Esophagus mucosa (tissue), 1 donor: ENCODE data around the gene TANGO6. TPM values are rescaled to one million over a fixed set of nuclear protein-coding genes. Genes with fewer than 3 reads are reported as not detected.
"Not testable (repeated sequence)": the region's sequence is repeated elsewhere in the genome, so short reads cannot be mapped to it uniquely, and the experiment has no call there.

Experiments
- ATAC-seq: fragments of 200-7000 bp; cut with Tn5 transposase; one replicate; pipeline ENCODE4 v1.9.1; 2020
- total RNA-seq: library from RNA; stranded (reverse); gene quantifications from one replicate; pipeline ENCODE4 v1.2.4, GENCODE V29; 2023
- donor health status: DM: yes; HTN: yes; CAD: no.

Gene TANGO6
- total RNA-seq, 1 donor from 2014 or later, result 12.8 TPM

DNA sequence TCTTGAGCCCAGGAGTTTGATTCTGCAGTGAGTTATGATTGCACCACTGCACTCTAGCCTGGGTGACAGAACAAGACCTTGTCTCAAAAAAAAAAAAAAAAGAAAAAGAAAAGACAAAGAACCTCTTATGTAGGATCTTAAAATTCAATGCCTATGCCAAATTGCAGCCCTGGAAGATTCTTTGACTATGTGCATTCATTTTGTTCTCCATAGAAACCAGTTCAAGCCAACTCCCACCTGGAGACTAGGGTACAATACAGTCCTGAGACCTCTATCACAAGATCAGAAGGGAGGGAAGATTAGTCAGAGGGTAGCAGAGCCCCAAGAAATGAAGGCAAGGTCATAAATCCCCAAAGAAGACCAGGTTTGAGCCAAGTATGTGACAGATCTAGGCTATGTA is 171.5 kb downstream of the TANGO6 start:
- ATAC-seq, result no peak

GRCh38 chr16:69017036-69017783 is 173.9 kb downstream of the TANGO6 start:
- ATAC-seq, result peak; percentile 57

GRCh38 chr16:69019811-69020210 is 176.5 kb downstream of the TANGO6 start:
- no peak for ATAC-seq

DNA sequence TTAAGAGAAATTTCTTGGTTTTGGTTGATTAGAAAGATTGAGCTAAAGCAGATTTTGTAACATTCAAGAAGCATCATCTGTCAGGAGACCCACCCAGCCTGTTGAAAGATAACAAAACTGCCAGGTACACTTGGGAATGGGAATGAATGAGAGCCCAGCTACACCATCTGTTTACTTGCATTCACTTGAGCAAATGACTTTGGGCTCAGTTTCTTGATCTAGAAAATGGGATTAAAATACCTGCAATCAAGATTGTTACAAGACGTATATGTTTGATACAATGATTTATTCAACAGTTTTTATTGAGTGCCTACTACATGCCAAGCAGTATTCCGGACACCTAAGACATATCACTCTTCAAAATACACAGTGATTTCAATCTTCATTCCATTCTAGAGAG is 185.8 kb downstream of the TANGO6 start:
- no peak for ATAC-seq

GRCh38 chr16:69031877-69032301 is 188.6 kb downstream of the TANGO6 start:
- peak; percentile 68 for ATAC-seq

DNA sequence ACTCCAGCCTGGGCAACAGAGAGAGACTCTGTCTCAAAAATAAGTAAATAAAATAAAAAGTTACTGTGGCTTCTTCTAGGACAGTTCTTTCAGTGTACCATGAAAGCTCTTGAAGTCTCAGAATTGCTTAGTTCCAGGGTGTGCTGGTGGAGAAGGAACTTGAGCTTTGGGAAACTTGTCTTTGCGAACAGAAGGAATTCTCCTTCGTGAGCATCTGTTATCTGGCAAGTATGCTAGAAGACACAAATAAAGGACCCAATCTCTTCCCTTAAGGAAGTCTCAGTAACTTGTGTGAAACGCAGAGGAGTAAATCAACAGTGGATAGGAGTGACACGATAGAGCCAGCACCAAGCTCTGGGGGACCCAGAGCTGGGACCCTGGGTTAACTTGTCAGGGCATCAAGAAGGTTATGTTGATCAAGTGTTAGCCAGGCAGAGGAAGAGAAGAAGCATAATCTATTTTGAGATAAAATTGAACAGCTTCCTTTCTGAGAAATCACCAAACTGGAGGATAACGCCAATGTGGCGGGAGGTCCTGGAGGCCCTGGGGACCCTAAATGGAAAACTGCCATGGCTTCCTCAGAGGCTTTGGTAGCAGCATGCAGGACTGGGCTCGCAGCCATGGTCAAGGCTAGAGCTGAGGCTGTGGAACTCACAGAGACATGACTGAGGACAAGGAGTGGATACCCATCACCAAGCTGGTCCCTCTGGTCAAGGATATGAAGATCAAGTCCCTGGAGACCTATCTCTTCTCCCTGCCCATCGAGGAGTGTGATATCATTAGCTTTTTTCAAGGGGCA is 190.0 kb downstream of the TANGO6 start:
- ATAC-seq, result no peak

- ATAC-seq, result no peak
Observed at GRCh38 chr16:69035375-69035774, 192.0 kb downstream of the TANGO6 start.

DNA sequence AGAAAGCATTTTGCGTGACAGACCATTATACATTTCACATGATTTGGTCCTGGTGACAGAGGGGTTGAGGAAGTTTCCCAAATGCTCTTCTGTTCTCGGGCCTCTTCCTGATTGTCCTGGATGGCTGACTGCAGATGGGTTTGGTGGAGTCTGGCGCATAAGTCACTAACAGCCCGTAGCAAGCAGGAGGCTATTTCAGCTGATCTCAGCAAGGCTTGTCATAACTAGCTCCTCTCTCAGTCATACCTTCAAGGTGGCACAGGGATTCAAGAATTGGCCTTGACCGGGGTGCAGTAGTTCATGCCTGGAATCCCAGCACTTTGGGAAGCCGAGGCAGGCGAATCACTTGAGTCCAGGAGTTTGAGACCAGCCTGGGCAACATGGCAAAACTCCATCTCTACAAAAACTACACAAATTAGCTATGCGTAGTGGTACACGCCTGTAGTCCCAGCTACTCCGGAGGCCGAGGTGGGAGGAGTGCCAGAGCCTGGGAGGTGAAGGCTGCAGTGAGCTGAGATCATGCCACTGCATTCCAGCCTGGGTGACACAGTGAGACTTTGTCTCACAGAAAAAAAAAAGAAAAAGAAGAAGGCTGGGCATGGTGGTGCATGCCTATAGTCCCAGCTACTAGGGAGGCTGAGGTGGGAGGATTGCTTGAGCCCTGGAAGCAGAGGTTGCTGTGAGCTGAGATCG is 193.2 kb downstream of the TANGO6 start:
- peak; percentile 63 for ATAC-seq

- peak; percentile 26 for ATAC-seq
Observed at GRCh38 chr16:69037373-69038160, 194.2 kb downstream of the TANGO6 start.

DNA sequence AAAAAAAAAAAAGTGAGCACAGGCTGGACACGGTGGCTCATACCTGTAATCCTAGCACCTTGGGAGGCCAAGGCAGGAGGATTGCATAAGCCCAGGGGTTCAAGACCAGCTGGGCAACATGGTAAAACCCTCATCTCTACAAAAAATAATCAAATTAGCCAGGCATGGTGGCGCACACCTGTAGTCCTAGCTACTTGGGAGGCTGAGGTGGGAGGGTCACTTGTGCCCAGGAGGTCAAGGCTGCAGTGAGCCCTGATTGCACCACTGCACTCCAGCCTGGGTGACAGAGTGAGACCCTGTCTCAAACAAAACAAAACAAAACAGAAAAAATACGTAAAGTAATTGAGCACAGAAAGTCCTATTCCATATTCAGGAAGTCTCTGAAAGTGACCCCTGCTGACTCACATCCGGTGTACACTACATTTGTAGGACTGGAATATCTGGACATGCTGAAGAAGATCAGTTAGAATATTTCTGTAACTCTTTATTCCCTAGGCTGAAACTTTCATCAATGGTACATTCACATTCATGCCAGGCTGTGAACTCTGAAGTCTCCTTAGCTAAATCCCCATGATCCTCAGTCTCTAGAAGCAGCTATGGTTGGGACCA is 196.1 kb downstream of the TANGO6 start:
- ATAC-seq, result peak; percentile 33

- peak; percentile 91 for ATAC-seq
Observed at GRCh38 chr16:69040144-69040909, 197.0 kb downstream of the TANGO6 start.

- no peak for ATAC-seq
Observed at GRCh38 chr16:69048328-69049120, 205.2 kb downstream of the TANGO6 start.

GRCh38 chr16:69049146-69049545 is 205.8 kb downstream of the TANGO6 start:
- no peak for ATAC-seq

DNA sequence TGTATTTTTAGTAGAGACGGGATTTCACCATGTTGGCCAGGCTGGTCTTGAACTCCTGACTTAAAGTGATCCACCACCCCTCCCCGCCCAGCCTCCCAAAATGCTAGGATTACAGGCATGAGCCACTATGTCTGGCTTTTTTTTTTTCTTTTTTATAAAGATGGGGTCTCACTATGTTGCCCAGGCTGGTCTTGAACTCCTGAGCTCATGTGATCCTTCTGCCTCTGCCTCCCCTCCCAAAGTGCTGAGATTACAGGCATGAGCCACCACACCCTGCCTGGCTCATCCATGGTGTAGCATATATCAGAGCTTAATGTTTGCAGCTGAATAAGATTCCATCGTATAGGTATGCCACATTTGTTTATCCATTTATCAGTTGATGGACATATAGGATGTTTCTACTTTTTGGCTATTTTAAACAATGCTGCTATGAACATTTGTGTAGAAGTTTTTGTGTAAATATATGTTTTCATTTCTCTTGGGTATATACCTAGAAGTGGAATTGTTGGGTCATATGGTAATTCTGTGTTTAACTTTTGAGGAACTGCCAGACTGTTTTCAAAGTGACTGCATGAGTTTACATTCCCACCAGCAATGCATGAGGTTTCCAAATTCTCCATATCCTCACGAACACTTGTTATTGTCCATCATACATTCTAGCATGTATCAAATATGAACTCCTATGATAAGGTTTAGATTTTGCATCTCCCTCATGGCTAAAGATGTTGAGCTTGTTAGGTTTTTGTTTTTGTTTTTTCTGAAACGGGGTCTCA is 206.5 kb downstream of the TANGO6 start:
- ATAC-seq, result no peak

GRCh38 chr16:69051517-69051830 is 208.1 kb downstream of the TANGO6 start:
- ATAC-seq, result not testable (repeated sequence)

DNA sequence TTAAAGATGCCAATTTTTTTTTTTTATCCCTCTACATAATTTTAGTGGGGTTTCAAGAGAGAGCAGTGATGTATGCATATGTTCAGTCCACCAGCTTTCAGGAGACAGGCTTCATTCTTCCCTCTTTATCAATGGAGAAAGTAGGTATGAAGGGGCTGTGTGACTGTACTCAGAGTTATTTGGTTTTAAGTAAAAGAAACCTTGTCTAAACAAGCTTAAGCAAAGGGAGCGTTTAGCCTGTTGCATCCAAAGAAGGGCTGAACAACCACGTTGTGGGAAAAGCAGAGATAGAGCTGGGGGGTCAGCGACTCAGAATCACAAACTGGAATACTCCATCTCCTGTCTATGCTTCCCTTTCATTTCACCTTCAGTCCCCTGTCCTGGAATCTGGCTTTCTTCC is 211.7 kb downstream of the TANGO6 start:
- no peak for ATAC-seq

DNA sequence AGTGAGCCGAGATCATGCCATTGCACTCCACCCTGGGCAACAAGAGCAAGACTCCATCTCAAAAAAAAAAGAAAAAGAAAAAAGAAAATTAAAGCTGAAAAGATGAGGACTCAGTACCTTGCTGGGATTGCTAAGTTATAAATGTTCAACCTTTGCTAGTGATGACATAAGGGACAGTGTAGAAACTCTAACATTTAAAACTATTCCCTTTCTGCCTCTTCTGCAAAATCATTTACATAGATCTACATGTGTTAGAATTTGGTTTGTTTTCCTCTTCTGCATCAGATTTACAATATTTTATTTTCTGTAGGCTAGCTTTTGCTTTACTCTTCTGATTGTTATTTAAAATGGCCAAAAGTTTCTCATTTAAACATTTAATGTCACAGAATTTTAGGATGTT is 212.6 kb downstream of the TANGO6 start:
- no peak for ATAC-seq

GRCh38 chr16:69056421-69056820 is 213.1 kb downstream of the TANGO6 start:
- ATAC-seq, result no peak
